Lower leg skin (tissue), 4 donors: Measurements from ENCODE around the gene FERMT3. TPM values are rescaled to one million over a fixed set of nuclear protein-coding genes. Genes with fewer than 3 reads are reported as not detected.

Experiments
- DNase-seq, 2 donors: peaks; one replicate each; pipeline ENCODE4 v3.0.0-alpha.2; 2019; ENCODE audit warnings: low spot score in 2 of 2
- H3K4me3 ChIP-seq: fragments of 200-600 bp; sonication (generic); 2 replicates; pipeline ENCODE4 v1.5.1; 2017; ENCODE audit warnings: mild to moderate bottlenecking, low read depth; ENCODE audit not compliant: poor library complexity, severe bottlenecking
- POLR2A ChIP-seq, 2 donors: fragments of 450-650 bp; IDR thresholded peaks; one replicate each; pipeline ENCODE4 v1.6.1; 2016 to 2017; ENCODE audit warnings: antibody characterized with exemption in 2 of 2, mild to moderate bottlenecking in 1 of 2, moderate library complexity in 1 of 2
- WGBS, 2 donors: methylation state at CpG; one replicate each; pipeline ENCODE4 v1.1.5; 2018; 5-methylcytosine and 5-hydroxymethylcytosine counted together
- intact Hi-C: fragments of 100-400 bp; cut with DNase I; formaldehyde crosslinking; loops from one replicate; pipeline ENCODE4 v1.15.0; 2023; ENCODE audit warnings: low total_unique reads
- total RNA-seq, 4 donors: library from RNA; depleted of rRNA; stranded (reverse); fragments of >200 nt; gene quantifications; one replicate each; pipeline ENCODE4 v1.1.0, GENCODE V29; 2016
- TF ChIP-seq, protein P1 (sequence below), 3 donors: fragments of 450-650 bp; IDR thresholded peaks; one replicate each; pipeline ENCODE4 v1.5.1; 2016; ENCODE audit warnings: antibody characterized with exemption in 3 of 3, mild to moderate bottlenecking in 3 of 3, moderate library complexity in 2 of 3

The FERMT3 gene
- total RNA-seq, 4 donors from 2014 or later = 5.1 to 10.5 (median 8.9) TPM

DNA sequence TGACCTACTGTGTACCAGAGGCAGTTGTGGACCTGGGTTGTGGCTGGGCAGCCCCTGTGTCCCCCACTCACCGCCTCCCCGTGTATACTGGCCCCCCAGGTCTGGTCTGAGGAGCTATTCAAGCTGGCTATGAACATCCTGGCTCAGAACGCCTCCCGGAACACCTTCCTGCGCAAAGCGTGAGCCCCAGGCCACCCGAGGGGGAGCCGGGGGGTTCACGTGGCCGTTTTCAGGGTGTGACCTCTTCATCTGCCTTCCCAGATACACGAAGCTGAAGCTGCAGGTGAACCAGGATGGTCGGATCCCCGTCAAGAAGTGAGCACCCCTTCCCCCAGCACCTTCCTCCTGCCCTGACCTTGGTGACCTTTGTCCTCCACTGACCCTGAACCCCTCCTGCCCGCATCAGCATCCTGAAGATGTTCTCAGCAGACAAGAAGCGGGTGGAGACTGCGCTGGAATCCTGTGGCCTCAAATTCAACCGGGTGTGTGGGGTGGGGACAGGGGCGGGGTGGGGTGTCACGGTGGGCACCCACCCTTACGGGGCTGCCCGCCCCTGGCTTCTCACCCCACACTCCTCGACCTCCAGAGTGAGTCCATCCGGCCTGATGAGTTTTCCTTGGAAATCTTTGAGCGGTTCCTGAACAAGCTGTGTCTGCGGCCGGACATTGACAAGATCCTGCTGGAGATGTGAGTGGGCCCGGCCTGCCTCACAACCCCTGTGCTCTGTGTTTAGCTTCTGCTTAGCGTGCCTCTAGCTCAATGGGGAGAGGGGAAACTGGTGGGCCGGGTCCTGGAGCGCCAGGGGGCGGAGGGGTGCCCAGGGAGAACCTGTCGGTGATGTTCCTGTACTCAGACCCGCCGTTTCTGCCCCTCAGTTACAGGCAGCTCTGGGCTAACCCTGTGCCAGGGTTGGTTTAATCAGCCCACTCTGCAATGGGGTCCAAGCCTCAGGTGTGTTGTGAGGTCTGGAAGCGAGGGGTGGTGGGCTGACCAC lies 48.9 kb downstream of the FERMT3 start:
- intact Hi-C loops = no loop called here
- TF ChIP-seq, protein P1, sequence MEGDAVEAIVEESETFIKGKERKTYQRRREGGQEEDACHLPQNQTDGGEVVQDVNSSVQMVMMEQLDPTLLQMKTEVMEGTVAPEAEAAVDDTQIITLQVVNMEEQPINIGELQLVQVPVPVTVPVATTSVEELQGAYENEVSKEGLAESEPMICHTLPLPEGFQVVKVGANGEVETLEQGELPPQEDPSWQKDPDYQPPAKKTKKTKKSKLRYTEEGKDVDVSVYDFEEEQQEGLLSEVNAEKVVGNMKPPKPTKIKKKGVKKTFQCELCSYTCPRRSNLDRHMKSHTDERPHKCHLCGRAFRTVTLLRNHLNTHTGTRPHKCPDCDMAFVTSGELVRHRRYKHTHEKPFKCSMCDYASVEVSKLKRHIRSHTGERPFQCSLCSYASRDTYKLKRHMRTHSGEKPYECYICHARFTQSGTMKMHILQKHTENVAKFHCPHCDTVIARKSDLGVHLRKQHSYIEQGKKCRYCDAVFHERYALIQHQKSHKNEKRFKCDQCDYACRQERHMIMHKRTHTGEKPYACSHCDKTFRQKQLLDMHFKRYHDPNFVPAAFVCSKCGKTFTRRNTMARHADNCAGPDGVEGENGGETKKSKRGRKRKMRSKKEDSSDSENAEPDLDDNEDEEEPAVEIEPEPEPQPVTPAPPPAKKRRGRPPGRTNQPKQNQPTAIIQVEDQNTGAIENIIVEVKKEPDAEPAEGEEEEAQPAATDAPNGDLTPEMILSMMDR (IDR thresholded peaks at IDR 0.05) = no peak
- no peak for TF ChIP-seq POLR2A (IDR thresholded peaks at IDR 0.05)
- no peak overlapping the region for H3K4me3 ChIP-seq
- no peak for DNase-seq
- 85 to 90% methylated on average over 34 to 35 of the region's 35 CpGs for WGBS, 2 donors

DNA sequence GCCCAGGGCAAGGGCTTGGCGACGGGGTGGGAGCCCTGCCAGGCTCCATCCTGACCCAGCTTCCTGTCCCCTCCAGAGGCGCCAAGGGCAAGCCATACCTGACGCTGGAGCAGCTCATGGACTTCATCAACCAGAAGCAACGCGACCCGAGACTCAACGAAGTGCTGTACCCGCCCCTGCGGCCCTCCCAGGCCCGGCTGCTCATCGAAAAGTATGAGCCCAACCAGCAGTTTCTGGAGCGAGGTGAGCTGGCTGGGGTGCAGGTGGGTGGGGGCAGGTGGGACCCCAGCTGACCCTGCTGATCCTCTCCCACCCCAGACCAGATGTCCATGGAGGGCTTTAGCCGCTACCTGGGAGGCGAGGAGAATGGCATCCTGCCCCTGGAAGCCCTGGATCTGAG lies 49.8 kb downstream of the FERMT3 start:
- intact Hi-C loops = no loop called here
- WGBS, 2 donors = 76 to 85% methylated on average over 15 of the region's 15 CpGs
- DNase-seq = no peak
- H3K4me3 ChIP-seq = no peak overlapping the region
- no peak for TF ChIP-seq POLR2A (IDR thresholded peaks at IDR 0.05)
- TF ChIP-seq, protein P1 (IDR thresholded peaks at IDR 0.05) = no peak

DNA sequence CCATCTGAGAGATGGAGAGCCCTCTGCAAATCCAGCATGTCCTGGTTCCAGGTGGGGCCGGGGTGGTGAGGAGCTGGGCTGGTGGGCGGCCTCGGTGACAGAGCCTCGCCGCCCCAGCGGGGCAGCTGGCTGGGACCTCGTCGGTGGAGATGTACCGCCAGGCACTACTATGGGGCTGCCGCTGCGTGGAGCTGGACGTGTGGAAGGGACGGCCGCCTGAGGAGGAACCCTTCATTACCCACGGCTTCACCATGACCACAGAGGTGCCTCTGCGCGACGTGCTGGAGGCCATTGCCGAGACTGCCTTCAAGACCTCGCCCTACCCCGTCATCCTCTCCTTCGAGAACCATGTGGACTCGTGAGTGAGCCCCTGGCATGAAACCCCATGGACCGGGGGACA lies 51.8 kb downstream of the FERMT3 start:
- intact Hi-C loops = no loop called here
- WGBS, 2 donors = 88 to 91% methylated on average over 24 of the region's 24 CpGs
- TF ChIP-seq, protein P1 (IDR thresholded peaks at IDR 0.05) = no peak
- TF ChIP-seq POLR2A (IDR thresholded peaks at IDR 0.05) = no peak
- no peak for DNase-seq
- no peak overlapping the region for H3K4me3 ChIP-seq

GRCh38 chr11:64258946-64259532 lies 52.5 kb downstream of the FERMT3 start:
- H3K4me3 ChIP-seq = no peak overlapping the region
- DNase-seq = no peak
- intact Hi-C loops = no loop called here
- no peak for TF ChIP-seq POLR2A (IDR thresholded peaks at IDR 0.05)
- TF ChIP-seq, protein P1 (IDR thresholded peaks at IDR 0.05) = no peak
- 92 to 93% methylated on average over 30 to 32 of the region's 32 CpGs for WGBS, 2 donors

GRCh38 chr11:64259533-64260067 lies 53.1 kb downstream of the FERMT3 start:
- TF ChIP-seq POLR2A (IDR thresholded peaks at IDR 0.05) = no peak
- TF ChIP-seq, protein P1 (IDR thresholded peaks at IDR 0.05) = no peak
- 78 to 82% methylated on average over 4 of the region's 4 CpGs for WGBS, 2 donors
- no peak for DNase-seq
- H3K4me3 ChIP-seq = no peak overlapping the region
- intact Hi-C loops = no loop called here
